ENCODE data around the gene FBXL4.

The FBXL4 gene

GRCh38 chr6:98877250-98877649 lies 70.5 kb downstream of the FBXL4 start:
- no peak for DNase-seq

- DNase-seq: no peak
Observed at GRCh38 chr6:98875375-98875774, 72.4 kb downstream of the FBXL4 start.

GRCh38 chr6:98871821-98872220 lies 75.9 kb downstream of the FBXL4 start:
- no peak for DNase-seq

- DNase-seq: no peak
Observed at GRCh38 chr6:98871057-98871456, 76.7 kb downstream of the FBXL4 start.

GRCh38 chr6:98864497-98864896 lies 83.2 kb downstream of the FBXL4 start:
- no peak for DNase-seq

- no peak for DNase-seq
Observed at GRCh38 chr6:98848539-98849242, 99.1 kb downstream of the FBXL4 start.

GRCh38 chr6:98847779-98848538 lies 99.8 kb downstream of the FBXL4 start:
- no peak for DNase-seq

GRCh38 chr6:98847416-98847778 lies 100.3 kb downstream of the FBXL4 start:
- DNase-seq: no peak

GRCh38 chr6:98846021-98846380 lies 101.7 kb downstream of the FBXL4 start:
- no peak for DNase-seq

GRCh38 chr6:98845211-98846020 lies 102.3 kb downstream of the FBXL4 start:
- DNase-seq: peak; percentile 84

- DNase-seq: no peak
Observed at GRCh38 chr6:98844244-98845210, 103.2 kb downstream of the FBXL4 start.

- DNase-seq: no peak
Observed at GRCh38 chr6:98843271-98844243, 104.2 kb downstream of the FBXL4 start.

- no peak for DNase-seq
Observed at GRCh38 chr6:98842342-98843180, 105.2 kb downstream of the FBXL4 start.

- no peak for DNase-seq
Observed at GRCh38 chr6:98841621-98842341, 106.0 kb downstream of the FBXL4 start.

- DNase-seq: no peak
Observed at GRCh38 chr6:98840996-98841513, 106.7 kb downstream of the FBXL4 start.

GRCh38 chr6:98840385-98840784 lies 107.4 kb downstream of the FBXL4 start:
- DNase-seq: no peak

GRCh38 chr6:98839781-98840361 lies 107.9 kb downstream of the FBXL4 start:
- DNase-seq: peak; percentile 42

- no peak for DNase-seq
Observed at GRCh38 chr6:98838975-98839374, 108.8 kb downstream of the FBXL4 start.

- no peak for DNase-seq
Observed at GRCh38 chr6:98838032-98838431, 109.7 kb downstream of the FBXL4 start.
